Parathyroid adenoma (tissue), 2 donors: Measurements from ENCODE around the gene SLC34A1.
A peak's percentile ranks its signal among the peaks of the same experiment; 100 is the strongest.

Source experiments
- H2AFZ ChIP-seq: fragments of 300-600 bp; sonication (generic); one replicate; pipeline ENCODE4 v1.7.0; 2017; ENCODE audit warnings: antibody characterized with exemption, mild to moderate bottlenecking
- H3K27ac ChIP-seq: fragments of 300-600 bp; sonication (generic); one replicate; pipeline ENCODE4 v1.7.0; 2017
- H3K27me3 ChIP-seq: fragments of 300-600 bp; sonication (generic); one replicate; pipeline ENCODE4 v1.7.0; 2017; ENCODE audit warnings: low read length; ENCODE audit not compliant: control insufficient read depth, insufficient read depth
- H3K36me3 ChIP-seq: fragments of 300-600 bp; sonication (generic); one replicate; pipeline ENCODE4 v1.7.0; 2017; ENCODE audit warnings: low read length; ENCODE audit not compliant: control insufficient read depth, insufficient read depth
- H3K4me1 ChIP-seq: fragments of 300-600 bp; sonication (generic); one replicate; pipeline ENCODE4 v1.7.0; 2017; ENCODE audit warnings: control low read depth
- H3K4me2 ChIP-seq: fragments of 300-600 bp; sonication (generic); one replicate; pipeline ENCODE4 v1.7.0; 2017; ENCODE audit warnings: low read length
- H3K4me3 ChIP-seq: fragments of 300-600 bp; sonication (generic); one replicate; pipeline ENCODE4 v1.7.0; 2017; ENCODE audit warnings: low read depth, low read length
- H3K79me2 ChIP-seq: fragments of 300-600 bp; sonication (generic); one replicate; pipeline ENCODE4 v1.7.0; 2017; ENCODE audit warnings: control low read depth
- H3K9ac ChIP-seq: fragments of 300-600 bp; sonication (generic); one replicate; pipeline ENCODE4 v1.7.0; 2017; ENCODE audit warnings: mild to moderate bottlenecking
- H3K9me3 ChIP-seq: fragments of 300-600 bp; sonication (generic); one replicate; pipeline ENCODE4 v1.7.0; 2017; ENCODE audit warnings: low read length; ENCODE audit not compliant: control insufficient read depth
- CTCF ChIP-seq: fragments of 300-600 bp; sonication (generic); IDR thresholded peaks from one replicate; pipeline ENCODE4 v1.7.0; 2017; ENCODE audit warnings: antibody characterized with exemption, mild to moderate bottlenecking
- donor health status: primary hyperparathyroidism.

Gene SLC34A1

GRCh38 chr5:177361418-177362291 is 22.6 kb upstream of the SLC34A1 start:
- H3K27me3 ChIP-seq, result no peaks in the 10 kb centered on the region
- no peak overlapping the region for H3K27ac ChIP-seq
- H3K4me3 ChIP-seq, result no peak overlapping the region
- H3K36me3 ChIP-seq, result no peaks in the 10 kb centered on the region
- no peaks in the 10 kb centered on the region for H3K79me2 ChIP-seq
- no peak for TF ChIP-seq CTCF
- H3K4me1 ChIP-seq, result peaks cover 12% of the 10 kb centered on the region
- no peaks in the 10 kb centered on the region for H3K9me3 ChIP-seq
- no peak overlapping the region for H3K4me2 ChIP-seq
- H3K9ac ChIP-seq, result no peak overlapping the region
- no peak overlapping the region for H2AFZ ChIP-seq

GRCh38 chr5:177362292-177362609 is 22.0 kb upstream of the SLC34A1 start:
- Histone ChIP-seq H3K9ac (no peak overlapping the region), H3K9me3 (no peaks in the 10 kb centered on the region), H3K4me1 (peaks cover 12% of the 10 kb centered on the region), H3K27ac (peak overlapping the region; percentile 58), H3K36me3 (no peaks in the 10 kb centered on the region), H2AFZ (peak overlapping the region; percentile 96), H3K79me2 (no peaks in the 10 kb centered on the region), H3K27me3 (no peaks in the 10 kb centered on the region), H3K4me2 (peak overlapping the region; percentile 78), H3K4me3 (no peak overlapping the region)
- no peak for TF ChIP-seq CTCF

GRCh38 chr5:177362610-177363507 is 21.4 kb upstream of the SLC34A1 start:
- Histone ChIP-seq H3K27me3 (no peaks in the 10 kb centered on the region), H3K9ac (no peak overlapping the region), H3K27ac (peak overlapping the region; percentile 58), H3K4me2 (peak overlapping the region; percentile 78), H3K4me3 (peak overlapping the region; percentile 55), H3K9me3 (no peaks in the 10 kb centered on the region), H3K79me2 (no peaks in the 10 kb centered on the region), H3K4me1 (peaks cover 12% of the 10 kb centered on the region), H2AFZ (peak overlapping the region; percentile 96), H3K36me3 (no peaks in the 10 kb centered on the region)
- TF ChIP-seq CTCF, result no peak

- no peaks in the 10 kb centered on the region for H3K9me3 ChIP-seq
- H3K27ac ChIP-seq, result no peak overlapping the region
- peak overlapping the region; percentile 78 for H3K4me2 ChIP-seq
- no peaks in the 10 kb centered on the region for H3K27me3 ChIP-seq
- no peak for TF ChIP-seq CTCF
- H3K36me3 ChIP-seq, result no peaks in the 10 kb centered on the region
- H3K4me3 ChIP-seq, result peak overlapping the region; percentile 55
- H2AFZ ChIP-seq, result peak overlapping the region; percentile 96
- no peaks in the 10 kb centered on the region for H3K79me2 ChIP-seq
- peaks cover 12% of the 10 kb centered on the region for H3K4me1 ChIP-seq
- no peak overlapping the region for H3K9ac ChIP-seq
Measured at GRCh38 chr5:177363565-177363964, 20.7 kb upstream of the SLC34A1 start.
